Measurements from ENCODE around the gene LAMA2. TPM values are rescaled to one million over a fixed set of nuclear protein-coding genes. Genes with fewer than 3 reads are reported as not detected.

LAMA2 gene
- total and polyA plus RNA-seq, 2 of the 8 experiments (the other 6 are each of a cell fraction or from before 2014, with no cell fraction given), result 1.3 to 3.8 TPM

- Histone ChIP-seq H3K4me3 (ENCODE audit: extremely low read depth in 1 of 4, insufficient read depth in 2 of 4, low read depth in 3 of 4, low read length in 4 of 4) (no peak overlapping the region), H3K4me2 (ENCODE audit: insufficient read depth in 1 of 2, low read depth in 2 of 2, low read length in 2 of 2) (no peak overlapping the region), H2BK15ac (ENCODE audit: low read length) (no peak overlapping the region), H3K36me3 (ENCODE audit: control insufficient read depth in 2 of 4, insufficient read depth in 4 of 4, low read length in 3 of 4) (no peaks in the 10 kb centered on the region), H2AFZ (ENCODE audit: low read length) (no peak overlapping the region), H2BK120ac (replicated peaks; ENCODE audit: low read depth, low read length) (no peak overlapping the region), H3K79me1 (ENCODE audit: low read depth, low read length) (no peaks in the 10 kb centered on the region), H4K20me1 (replicated peaks in 1 of 2; ENCODE audit: control insufficient read depth in 1 of 2, insufficient read depth in 2 of 2, low read length in 2 of 2) (no peaks in the 10 kb centered on the region), H2BK20ac (ENCODE audit: low read length) (no peak overlapping the region), H3K56ac (replicated peaks; ENCODE audit: insufficient read length, low read depth, low read length) (no peak overlapping the region), H3K23me2 (ENCODE audit: low read depth, low read length) (no peaks in the 10 kb centered on the region), H3K4ac (replicated peaks; ENCODE audit: insufficient read length, low read depth, low read length) (no peak overlapping the region), H4K8ac (ENCODE audit: extremely low read depth, insufficient read depth, low read length) (no peak overlapping the region), H2AK5ac (ENCODE audit: low read depth, low read length) (no peak overlapping the region), H3K23ac (ENCODE audit: insufficient read length) (no peak overlapping the region), H2BK5ac (ENCODE audit: low read depth, low read length) (no peak overlapping the region), H3K27me3 (replicated peaks in 1 of 4; ENCODE audit: control insufficient read depth in 3 of 4, extremely low read depth in 1 of 4, insufficient read depth in 3 of 4, low read length in 3 of 4) (peaks cover 0 to 1% (median 0%) of the 10 kb centered on the region in 4 experiments; a peak in 1 of 7 replicates), H3K9me3 (ENCODE audit: insufficient read depth in 2 of 2, low read depth in 1 of 2, low read length in 1 of 2) (no peaks in the 10 kb centered on the region), H4K5ac (ENCODE audit: insufficient read length, low read depth, low read length) (no peak overlapping the region), H3K4me1 (replicated peaks in 1 of 4; ENCODE audit: control insufficient read depth in 3 of 4, insufficient read depth in 4 of 4, low read length in 3 of 4) (peaks cover 0 to 3% (median 0%) of the 10 kb centered on the region in 4 experiments; a peak in 1 of 7 replicates), H3K27ac (ENCODE audit: low read depth, low read length) (no peak overlapping the region), H3K79me2 (ENCODE audit: control insufficient read depth in 1 of 2, insufficient read depth in 2 of 2, low read length in 2 of 2) (no peaks in the 10 kb centered on the region), H3K14ac (ENCODE audit: insufficient read length) (no peak overlapping the region), H3K18ac (ENCODE audit: extremely low read depth, low read length) (no peak overlapping the region), H2BK12ac (ENCODE audit: low read depth, low read length) (no peak overlapping the region), H3K9ac (replicated peaks in 1 of 4; ENCODE audit: extremely low read depth in 1 of 4, low read depth in 3 of 4, low read length in 3 of 4) (no peak overlapping the region), H4K91ac (replicated peaks; ENCODE audit: insufficient read length, low read length) (no peak overlapping the region)
- TF ChIP-seq GABPA (IDR thresholded peaks at IDR 0.05; ENCODE audit: borderline replicate concordance, insufficient read depth, low read length), result no peak
- no peak for TF ChIP-seq GTF2F1 (IDR thresholded peaks at IDR 0.05; ENCODE audit: borderline replicate concordance, low read depth, low read length)
- FAIRE-seq (no peak), DNase-seq (ENCODE audit: low read depth in 1 of 2, low spot score in 2 of 2) (no peak)
- 51% methylated on average over 2 of the region's 2 CpGs; no CpG with 5 or more reads in 1 of the 2 experiments for WGBS, 2 experiments (ENCODE audit: extremely low coverage in 1 of 2, insufficient coverage in 1 of 2, insufficient read length in 1 of 2, insufficient replicate concordance in 2 of 2, low coverage in 1 of 2, low lambda C conversion rate in 2 of 2, missing lambda C conversion rate in 1 of 2)
- CTCF ChIA-PET (ENCODE audit: partially characterized antibody), result no interaction called here
- POLR2A ChIA-PET (ENCODE audit: partially characterized antibody), result no interaction called here
These were observed 605.4 kb downstream of the LAMA2 start for GRCh38 chr6:129488313-129488712.
